HepG2 (cell line): ENCODE measurements around the gene MRI1. TPM values are rescaled to one million over a fixed set of nuclear protein-coding genes. Genes with fewer than 3 reads are reported as not detected.

Experiments
- GRHL1 ChIP-seq: sonication (generic); formaldehyde crosslinking; conservative IDR thresholded peaks from 2 replicates; pipeline ENCODE4 v1.8.0; 2022; ENCODE audit warnings: missing genetic modification reagents
- HIC2 ChIP-seq: sonication (generic); formaldehyde crosslinking; IDR thresholded peaks from 2 replicates; pipeline ENCODE4 v1.9.0; 2022; ENCODE audit warnings: low read depth, missing genetic modification reagents
- HOXA3 ChIP-seq: sonication (generic); formaldehyde crosslinking; IDR thresholded peaks from 2 replicates; pipeline ENCODE4 v1.5.0; 2020; ENCODE audit warnings: missing genetic modification reagents
- LCORL ChIP-seq, 2 experiments: fragments of 450-650 bp in 1 of 2; sonication (generic) in 1 of 2; formaldehyde crosslinking in 1 of 2; IDR thresholded peaks; 2 replicates each; pipeline versions ENCODE4 v1.5.0 to v1.6.1; 2017 to 2020; ENCODE audit warnings: antibody characterized with exemption in 1 of 2, missing genetic modification reagents in 1 of 2
- MEIS1 ChIP-seq: sonication (generic); formaldehyde crosslinking; IDR thresholded peaks from 2 replicates; pipeline ENCODE4 v1.9.0; 2021; ENCODE audit warnings: mild to moderate bottlenecking, missing genetic modification reagents, moderate library complexity, borderline replicate concordance
- NCOA2 ChIP-seq: sonication (generic); formaldehyde crosslinking; IDR thresholded peaks from 2 replicates; pipeline ENCODE4 v1.8.0; 2022; ENCODE audit warnings: inconsistent platforms
- NFE2L2 ChIP-seq: fragments of 150-350 bp; IDR thresholded peaks from 2 replicates; pipeline ENCODE4 v1.6.1; 2014; ENCODE audit warnings: low read length
- ONECUT2 ChIP-seq: sonication (generic); formaldehyde crosslinking; IDR thresholded peaks from 2 replicates; pipeline ENCODE4 v1.4.0; 2020; ENCODE audit warnings: missing genetic modification reagents
- RAD21 ChIP-seq: fragments of 450-650 bp; formaldehyde crosslinking; IDR thresholded peaks from 2 replicates; pipeline ENCODE4 v1.5.0; 2020; ENCODE audit warnings: mild to moderate bottlenecking
- STAT6 ChIP-seq: sonication (generic); formaldehyde crosslinking; IDR thresholded peaks from 2 replicates; pipeline ENCODE4 v1.4.0; 2020; ENCODE audit warnings: missing genetic modification reagents, mild to moderate bottlenecking, borderline replicate concordance
- ZBTB8A ChIP-seq: sonication (generic); formaldehyde crosslinking; IDR thresholded peaks from 2 replicates; pipeline ENCODE4 v1.4.0; 2020; ENCODE audit warnings: mild to moderate bottlenecking, low read depth, missing genetic modification reagents, borderline replicate concordance
- ZKSCAN1 ChIP-seq: fragments of 150-350 bp; IDR thresholded peaks from 2 replicates; pipeline ENCODE4 v1.6.1; 2014; ENCODE audit warnings: low read length
- ZNF274 ChIP-seq: sonication (generic); formaldehyde crosslinking; IDR thresholded peaks from 2 replicates; pipeline ENCODE4 v1.5.1; 2020; ENCODE audit warnings: mild to moderate bottlenecking, missing genetic modification reagents
- ZNF382 ChIP-seq: sonication (generic); formaldehyde crosslinking; IDR thresholded peaks from 2 replicates; pipeline ENCODE4 v1.5.0; 2020; ENCODE audit warnings: missing genetic modification reagents, mild to moderate bottlenecking, borderline replicate concordance
- ZNF576 ChIP-seq: sonication (generic); formaldehyde crosslinking; IDR thresholded peaks from 2 replicates; pipeline ENCODE4 v1.4.0; 2020; ENCODE audit warnings: mild to moderate bottlenecking, missing genetic modification reagents
- ZNF788 ChIP-seq: sonication (generic); formaldehyde crosslinking; IDR thresholded peaks from 2 replicates; pipeline ENCODE4 v1.5.0; 2020; ENCODE audit warnings: mild to moderate bottlenecking, missing genetic modification reagents, borderline replicate concordance
- ZNF891 ChIP-seq: sonication (generic); formaldehyde crosslinking; IDR thresholded peaks from 2 replicates; pipeline ENCODE4 v1.5.0; 2020; ENCODE audit warnings: mild to moderate bottlenecking, missing genetic modification reagents
- ZSCAN20 ChIP-seq: sonication (generic); formaldehyde crosslinking; IDR thresholded peaks from 2 replicates; pipeline ENCODE4 v1.4.0; 2020; ENCODE audit warnings: missing genetic modification reagents, mild to moderate bottlenecking, borderline replicate concordance
- polyA plus RNA-seq, 8 experiments: library from polyadenylated mRNA; depleted of rRNA in 3 of 8; stranded (reverse) in 7 of 8; unstranded in 1 of 8; fragments of >200 nt; fragmentation: Illumina TruSeq in 4 of 8; extraction: Trizol in 4 of 8; gene quantifications; 2 replicates each; pipeline versions ENCODE4 v1.2.1 to v1.2.3, GENCODE V29; 2011 to 2016; ENCODE audit warnings: low read depth in 4 of 8, missing spikeins in 1 of 8, mixed read lengths in 1 of 8; ENCODE audit not compliant: insufficient read depth in 1 of 8
- total RNA-seq, 5 experiments: library from RNA; depleted of rRNA; stranded (reverse); fragments of >200 nt; fragmentation: Illumina TruSeq; extraction: Trizol; gene quantifications; 2 replicates each; pipeline ENCODE4 v1.2.3, GENCODE V29; 2016; ENCODE audit warnings: low read depth in 1 of 5
- TF ChIP-seq, protein P1 (sequence below): sonication (generic); formaldehyde crosslinking; IDR thresholded peaks from 2 replicates; pipeline ENCODE4 v1.4.0; 2020; ENCODE audit warnings: missing genetic modification reagents

The MRI1 gene
- total and polyA plus RNA-seq, 2 of the 13 experiments (the other 11 are each of a cell fraction or from before 2014, with no cell fraction given): 20.1 to 20.6 TPM

GRCh38 chr19:13731147-13731964 lies 33.0 kb upstream of the MRI1 start (continued):
- TF ChIP-seq, protein P1, sequence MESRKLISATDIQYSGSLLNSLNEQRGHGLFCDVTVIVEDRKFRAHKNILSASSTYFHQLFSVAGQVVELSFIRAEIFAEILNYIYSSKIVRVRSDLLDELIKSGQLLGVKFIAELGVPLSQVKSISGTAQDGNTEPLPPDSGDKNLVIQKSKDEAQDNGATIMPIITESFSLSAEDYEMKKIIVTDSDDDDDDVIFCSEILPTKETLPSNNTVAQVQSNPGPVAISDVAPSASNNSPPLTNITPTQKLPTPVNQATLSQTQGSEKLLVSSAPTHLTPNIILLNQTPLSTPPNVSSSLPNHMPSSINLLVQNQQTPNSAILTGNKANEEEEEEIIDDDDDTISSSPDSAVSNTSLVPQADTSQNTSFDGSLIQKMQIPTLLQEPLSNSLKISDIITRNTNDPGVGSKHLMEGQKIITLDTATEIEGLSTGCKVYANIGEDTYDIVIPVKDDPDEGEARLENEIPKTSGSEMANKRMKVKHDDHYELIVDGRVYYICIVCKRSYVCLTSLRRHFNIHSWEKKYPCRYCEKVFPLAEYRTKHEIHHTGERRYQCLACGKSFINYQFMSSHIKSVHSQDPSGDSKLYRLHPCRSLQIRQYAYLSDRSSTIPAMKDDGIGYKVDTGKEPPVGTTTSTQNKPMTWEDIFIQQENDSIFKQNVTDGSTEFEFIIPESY (CRISPR knock-in tag): no peak
- TF ChIP-seq ZNF891 (CRISPR knock-in tag) (0 out of 2 replicates have a peak, but pooled peaks have one; percentile 54), NCOA2 (CRISPR knock-in tag) (no peak; the same call in 1 of the 2 replicates), HOXA3 (peak; percentile 40; the same call in 1 of the 2 replicates), NFE2L2 (no peak), ZNF576 (CRISPR knock-in tag) (no peak), ONECUT2 (no peak), ZNF788 (peak; percentile 45; the same call in 1 of the 2 replicates), STAT6 (CRISPR knock-in tag) (peak; percentile 75; the same call in 1 of the 2 replicates), ZSCAN20 (CRISPR knock-in tag) (0 out of 2 replicates have a peak, but pooled peaks have one; percentile 26), MEIS1 (CRISPR knock-in tag) (no peak), HIC2 (no peak), GRHL1 (no peak), ZKSCAN1 (no peak), LCORL (IDR thresholded peaks at IDR 0.05) (no peak), LCORL (CRISPR knock-in tag; IDR thresholded peaks at IDR 0.05) (no peak; the same call in 1 of the 2 replicates), ZNF274 (no peak), RAD21 (CRISPR knock-in tag) (0 out of 2 replicates have a peak, but pooled peaks have one; percentile 12), ZNF382 (CRISPR knock-in tag) (no peak), ZBTB8A (no peak)
